HepG2 (cell line): ENCODE data around the gene NUP133.

Experiments
- ATF1 ChIP-seq: IDR thresholded peaks from 2 replicates; pipeline ENCODE4 v1.6.1; 2016; ENCODE audit warnings: mild to moderate bottlenecking, control low read depth
- BHLHE40 ChIP-seq: IDR thresholded peaks from 2 replicates; pipeline ENCODE4 v1.6.1; 2011; ENCODE audit warnings: low read length, improper control_type of control experiment
- CC2D1A ChIP-seq: sonication (generic); formaldehyde crosslinking; IDR thresholded peaks from 2 replicates; pipeline ENCODE4 v1.8.1; 2023; ENCODE audit warnings: mild to moderate bottlenecking, missing genetic modification reagents
- CTCF ChIP-seq: sonication (generic); formaldehyde crosslinking; IDR thresholded peaks from 2 replicates; pipeline ENCODE4 v1.5.0; 2020; ENCODE audit warnings: mild to moderate bottlenecking, missing genetic modification reagents, moderate library complexity
- FOXA3 ChIP-seq: IDR thresholded peaks from 2 replicates; pipeline ENCODE4 v1.6.1; 2016; ENCODE audit warnings: missing genetic modification reagents, missing compliant biosample characterization
- POLR2A ChIP-seq, 2 experiments: IDR thresholded peaks; 2 replicates each; pipeline ENCODE4 v1.6.1; 2011; ENCODE audit warnings: low read depth in 2 of 2, low read length in 2 of 2, mild to moderate bottlenecking in 1 of 2, moderate library complexity in 1 of 2; ENCODE audit not compliant: insufficient read depth in 1 of 2
- U2AF2 ChIP-seq: fragments of 200-400 bp; formaldehyde crosslinking; IDR thresholded peaks from 2 replicates; pipeline ENCODE4 v1.6.1; 2017; ENCODE audit warnings: low read depth, mild to moderate bottlenecking, low read length
- ZNF274 ChIP-seq: sonication (generic); formaldehyde crosslinking; IDR thresholded peaks from 2 replicates; pipeline ENCODE4 v1.5.1; 2020; ENCODE audit warnings: mild to moderate bottlenecking, missing genetic modification reagents
- ZNF704 ChIP-seq: sonication (generic); formaldehyde crosslinking; IDR thresholded peaks from 2 replicates; pipeline ENCODE4 v1.8.1; 2023; ENCODE audit warnings: mild to moderate bottlenecking, inconsistent platforms, moderate library complexity, missing genetic modification reagents, borderline replicate concordance

GRCh38 chr1:229474509-229474908, 33.6 kb downstream of the NUP133 start:
- TF ChIP-seq POLR2A (IDR thresholded peaks at IDR 0.05; ENCODE audit: insufficient read depth in 1 of 2, low read depth in 2 of 2, low read length in 2 of 2) (no peak), U2AF2 (no peak), CC2D1A (CRISPR knock-in tag) (no peak), FOXA3 (CRISPR knock-in tag) (no peak), CTCF (CRISPR knock-in tag) (no peak), BHLHE40 (no peak), ATF1 (CRISPR knock-in tag) (no peak), ZNF704 (CRISPR knock-in tag) (no peak), ZNF274 (CRISPR knock-in tag) (no peak)
